GM19240 (cell line): ENCODE measurements around the gene RHOJ.
"Not testable (repeated sequence)": the region's sequence is repeated elsewhere in the genome, so short reads cannot be mapped to it uniquely, and the experiment has no call there.

ENCODE experiments used
- DNase-seq: peaks from one replicate; pipeline ENCODE4 v3.0.0; 2011; ENCODE audit warnings: low spot score; ENCODE audit not compliant: insufficient read length

RHOJ gene

GRCh38 chr14:63266106-63266505 is 61.9 kb downstream of the RHOJ start:
- DNase-seq, result no peak

DNA sequence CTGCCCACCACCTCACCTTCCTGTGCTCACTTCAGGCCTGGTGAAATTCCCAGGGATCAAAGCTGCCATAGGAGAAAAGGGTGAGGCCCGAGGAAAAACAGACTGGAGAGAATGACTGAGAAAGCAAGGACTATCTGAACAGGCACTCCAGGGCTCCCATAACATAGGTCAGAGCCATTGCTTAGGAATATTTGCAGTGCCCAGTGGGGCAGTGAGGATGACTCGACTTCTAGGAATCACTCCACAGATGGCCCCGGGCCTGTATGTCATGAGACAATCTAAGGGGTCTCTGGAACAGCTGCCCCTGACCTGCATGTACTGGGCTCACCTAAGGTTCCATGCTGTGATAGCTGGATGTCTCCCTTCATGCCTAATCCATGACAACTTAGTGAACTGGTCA is 62.9 kb downstream of the RHOJ start:
- DNase-seq, result no peak

DNA sequence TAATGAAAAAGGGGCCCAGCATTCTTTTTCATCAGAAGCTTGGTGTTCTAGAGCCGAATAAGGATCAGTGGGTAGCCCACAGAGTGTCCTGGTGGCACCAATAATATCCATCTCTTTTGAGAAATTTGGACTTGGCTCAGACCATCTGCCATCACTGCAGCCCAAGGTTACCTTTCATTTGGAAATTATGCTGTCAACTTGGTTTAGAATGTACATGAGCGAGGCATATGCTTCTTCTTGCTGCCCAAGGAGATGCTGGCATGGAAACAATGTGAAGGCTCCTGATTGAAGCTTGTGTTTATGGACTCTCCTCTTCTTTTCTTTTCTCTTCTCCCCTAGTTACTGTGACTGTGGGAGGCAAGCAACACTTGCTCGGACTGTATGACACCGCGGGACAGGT is 64.5 kb downstream of the RHOJ start:
- no peak for DNase-seq

DNA sequence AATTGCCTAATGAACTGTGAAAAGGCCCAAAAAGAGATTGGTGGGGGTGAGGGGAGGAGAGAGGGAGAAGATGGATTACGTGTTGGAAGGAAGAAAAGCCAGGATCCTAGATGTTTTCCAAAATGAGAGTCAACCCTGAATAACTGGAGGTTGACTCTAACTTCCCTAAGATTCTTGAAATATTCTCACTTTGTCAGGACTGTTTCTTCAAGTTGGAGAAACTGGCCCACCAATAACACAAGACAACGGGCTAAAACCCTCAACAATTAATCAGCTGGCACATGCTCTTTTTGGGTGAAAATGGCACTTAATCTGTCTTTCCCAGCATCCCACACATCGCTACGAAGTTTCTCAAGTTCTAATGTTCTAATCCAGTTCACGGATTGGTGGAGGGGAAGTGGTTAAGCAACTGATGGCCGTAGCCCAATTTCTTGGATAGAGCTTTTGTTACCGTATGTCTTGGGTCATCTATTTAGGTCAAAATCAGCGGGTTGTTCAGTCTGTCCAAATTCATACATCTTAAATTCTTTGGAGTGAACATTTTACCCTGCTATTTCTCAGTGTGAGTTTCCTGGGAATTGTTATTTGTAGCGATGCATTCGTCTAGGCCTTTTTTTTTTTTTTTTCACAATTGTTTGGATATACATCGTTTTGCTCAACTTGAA is 65.5 kb downstream of the RHOJ start:
- DNase-seq, result no peak

- DNase-seq, result no peak
These were observed 68.9 kb downstream of the RHOJ start for GRCh38 chr14:63273129-63273528.

DNA sequence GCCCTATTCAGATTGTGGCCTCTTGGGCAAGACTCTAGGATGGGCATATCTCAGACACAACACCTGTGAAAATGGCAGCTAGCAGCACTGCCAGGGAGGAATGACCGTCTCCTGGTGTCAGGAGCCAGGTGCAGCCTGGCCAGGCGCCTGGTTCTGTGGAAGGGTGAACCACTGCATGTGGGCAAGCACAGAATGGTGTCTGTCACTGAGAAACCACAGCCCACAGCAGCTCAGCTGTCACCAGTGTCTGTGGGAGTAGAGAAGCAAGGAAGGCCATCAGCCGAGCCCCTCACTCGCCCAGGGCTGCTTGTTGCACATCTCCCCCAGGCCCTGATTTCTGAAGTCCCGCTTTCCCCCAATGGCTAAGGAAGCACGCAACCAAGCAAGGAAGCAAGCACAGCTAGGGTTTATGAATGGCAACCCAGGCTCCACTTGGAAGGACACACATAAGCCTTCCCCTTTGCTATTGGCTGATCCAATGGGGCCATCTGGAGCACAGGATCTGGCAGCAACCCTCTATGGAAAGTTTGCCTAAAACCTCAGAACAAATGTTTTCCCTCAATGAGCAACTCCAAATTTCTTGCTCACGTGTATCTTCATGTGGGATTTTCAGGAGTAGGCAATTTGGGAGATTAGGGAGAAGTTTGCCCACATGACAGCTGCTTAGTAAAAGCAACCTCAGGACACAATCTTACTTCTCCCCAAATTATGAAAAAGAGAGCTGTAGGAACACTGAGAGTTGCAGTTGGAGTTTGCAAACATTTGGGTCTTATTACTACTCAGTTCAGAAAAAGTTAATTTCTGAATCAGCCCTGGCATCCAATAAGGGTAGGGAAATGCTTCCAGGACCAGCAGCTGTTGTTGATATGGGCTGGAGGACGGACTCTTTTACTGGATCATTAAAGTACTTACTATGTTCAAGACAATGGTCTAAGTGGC is 69.7 kb downstream of the RHOJ start:
- DNase-seq, result no peak

- no peak for DNase-seq
These were observed 71.4 kb downstream of the RHOJ start for GRCh38 chr14:63275611-63276010.

DNA sequence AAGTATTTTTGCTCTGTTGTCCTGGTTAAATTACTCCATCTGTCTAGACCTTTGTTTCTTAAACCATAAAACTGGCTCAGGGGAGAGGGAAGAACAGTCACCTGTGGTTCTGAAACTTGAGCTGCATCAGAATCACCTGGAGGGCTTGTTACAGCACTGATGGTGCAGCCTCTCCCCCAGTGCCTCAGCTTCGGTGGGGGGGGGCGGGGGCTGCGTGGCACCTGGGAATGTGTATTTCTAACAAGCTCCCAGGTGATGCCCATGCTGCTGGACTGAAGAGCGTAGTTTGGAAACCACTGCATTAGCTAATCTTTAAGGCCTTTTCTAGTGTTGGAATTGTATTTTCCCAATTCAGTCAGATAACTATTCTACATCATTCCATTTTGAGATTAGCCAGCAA is 71.8 kb downstream of the RHOJ start:
- no peak for DNase-seq

DNA sequence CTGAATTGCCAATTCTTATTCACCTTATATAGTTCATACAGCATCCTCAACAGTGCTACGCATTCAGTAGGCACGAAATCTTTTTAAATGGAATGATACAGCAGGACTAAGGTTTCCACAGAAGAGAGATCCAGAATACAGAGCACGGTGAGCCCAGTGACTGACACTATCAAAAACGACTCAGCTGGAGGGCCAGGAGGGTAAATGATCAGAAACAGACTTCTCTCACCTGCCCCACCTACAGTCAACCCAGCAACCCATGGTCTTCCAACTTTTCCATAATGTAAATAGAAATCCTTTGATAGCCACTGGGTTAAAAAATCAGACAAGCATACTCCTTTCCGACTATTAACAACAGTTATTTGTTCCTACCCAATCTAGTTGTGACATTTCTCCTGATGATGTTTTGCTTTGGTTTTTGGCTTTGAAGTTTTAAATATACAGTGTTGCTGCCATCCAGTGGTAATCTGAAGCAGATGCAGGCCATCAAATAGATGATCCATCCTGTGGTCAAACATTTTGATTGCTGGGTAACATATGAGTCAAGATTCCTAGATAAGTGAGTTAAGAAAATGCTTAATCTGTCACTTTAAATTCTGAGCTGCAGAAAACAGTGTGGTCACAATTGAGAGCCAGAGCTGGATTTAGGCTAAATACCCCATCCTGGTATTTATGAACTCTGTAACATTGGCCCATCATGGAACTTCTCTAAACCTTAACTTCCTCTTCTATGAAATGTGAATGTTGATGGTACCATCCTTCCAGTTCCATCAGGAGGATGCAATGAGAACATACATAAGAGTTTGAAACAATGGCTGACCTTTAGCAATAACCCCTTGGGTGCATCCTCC is 72.5 kb downstream of the RHOJ start:
- no peak for DNase-seq

DNA sequence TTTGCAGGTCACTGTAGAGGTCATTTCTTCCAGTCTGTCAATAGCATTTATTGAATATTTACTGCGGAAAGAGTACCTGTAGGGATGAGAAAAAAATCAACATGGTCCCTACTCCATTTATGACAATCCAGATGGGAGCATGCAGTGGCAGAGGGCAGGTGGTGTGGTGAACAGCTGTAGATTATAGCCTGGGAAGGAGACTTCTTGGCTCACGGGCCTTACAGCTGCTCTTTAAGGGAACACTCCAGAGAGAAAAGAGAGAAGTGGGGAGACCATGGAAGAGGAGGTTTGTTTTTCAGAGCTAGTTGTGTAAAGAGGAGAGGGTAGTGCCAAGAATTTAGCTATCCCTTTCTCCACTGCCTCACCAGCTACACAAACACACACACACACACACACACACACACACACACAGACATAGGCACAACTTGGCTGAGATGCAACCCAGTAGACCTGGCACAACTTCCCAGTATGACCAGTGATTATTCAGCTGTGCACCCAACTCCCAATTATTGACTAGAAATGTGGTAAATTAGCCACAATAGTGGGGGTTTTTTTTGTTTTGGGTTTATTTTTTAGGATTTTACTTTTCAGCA is 73.4 kb downstream of the RHOJ start:
- DNase-seq, result no peak

DNA sequence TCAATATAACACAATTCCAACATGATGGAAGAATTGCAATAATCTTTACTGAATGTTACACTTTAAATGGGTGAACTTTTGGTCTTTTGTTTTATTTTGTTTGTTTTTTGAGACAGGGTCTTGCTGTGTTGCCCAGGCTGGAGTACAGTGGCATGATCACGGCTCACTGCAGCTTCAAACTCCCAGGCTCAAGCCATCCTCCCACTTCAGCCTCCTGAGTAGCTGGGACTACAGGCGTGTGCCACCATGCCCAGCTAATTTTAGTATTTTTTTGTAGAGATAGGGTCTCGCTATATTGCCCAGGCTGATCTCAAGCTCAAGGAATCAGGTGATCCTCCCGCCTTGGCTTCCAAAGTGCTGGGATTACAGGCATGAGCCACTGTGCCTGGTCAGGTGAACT is 75.7 kb downstream of the RHOJ start:
- DNase-seq, result not testable (repeated sequence)

DNA sequence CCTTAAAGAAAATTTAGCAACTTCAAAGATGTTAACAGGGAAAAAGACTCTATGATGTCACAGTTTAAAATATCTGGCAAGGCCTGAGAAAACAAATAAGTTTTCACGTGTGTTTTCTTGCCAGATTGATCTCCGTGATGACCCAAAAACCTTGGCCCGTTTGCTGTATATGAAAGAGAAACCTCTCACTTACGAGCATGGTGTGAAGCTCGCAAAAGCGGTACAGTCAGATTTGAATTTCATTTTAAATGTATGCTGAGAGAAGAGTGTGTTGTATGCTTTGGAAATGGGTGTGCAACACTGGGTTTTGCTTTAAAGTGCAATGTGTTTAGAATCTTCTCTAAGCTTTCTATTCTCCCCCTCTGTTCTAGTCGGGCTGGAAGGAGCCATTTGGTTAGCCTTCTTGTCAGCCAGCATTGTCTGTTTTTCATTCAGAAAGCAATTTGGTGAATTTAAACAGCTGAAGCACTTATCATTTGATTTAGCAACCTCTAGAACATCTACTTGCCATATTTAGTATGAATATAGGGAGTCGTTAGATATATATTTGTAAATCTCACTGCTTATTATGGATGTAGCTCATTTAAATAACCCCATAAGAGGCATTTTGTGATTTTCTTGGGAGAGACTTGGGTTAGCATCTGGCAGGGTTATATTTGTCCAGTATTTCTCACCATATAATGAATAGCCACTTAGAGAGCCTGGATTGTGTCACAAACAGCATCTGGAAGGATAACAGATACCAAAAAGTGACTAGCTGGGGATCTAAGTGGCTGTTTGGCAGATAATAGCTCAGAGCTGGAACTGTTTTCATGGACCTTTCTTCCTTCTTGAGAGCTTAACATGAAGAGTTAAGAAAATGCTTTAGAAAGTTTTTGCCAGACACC is 79.0 kb downstream of the RHOJ start:
- DNase-seq, result peak; percentile 20

GRCh38 chr14:63283884-63284248 is 79.6 kb downstream of the RHOJ start:
- no peak for DNase-seq

GRCh38 chr14:63286071-63286470 is 81.8 kb downstream of the RHOJ start:
- DNase-seq, result no peak

DNA sequence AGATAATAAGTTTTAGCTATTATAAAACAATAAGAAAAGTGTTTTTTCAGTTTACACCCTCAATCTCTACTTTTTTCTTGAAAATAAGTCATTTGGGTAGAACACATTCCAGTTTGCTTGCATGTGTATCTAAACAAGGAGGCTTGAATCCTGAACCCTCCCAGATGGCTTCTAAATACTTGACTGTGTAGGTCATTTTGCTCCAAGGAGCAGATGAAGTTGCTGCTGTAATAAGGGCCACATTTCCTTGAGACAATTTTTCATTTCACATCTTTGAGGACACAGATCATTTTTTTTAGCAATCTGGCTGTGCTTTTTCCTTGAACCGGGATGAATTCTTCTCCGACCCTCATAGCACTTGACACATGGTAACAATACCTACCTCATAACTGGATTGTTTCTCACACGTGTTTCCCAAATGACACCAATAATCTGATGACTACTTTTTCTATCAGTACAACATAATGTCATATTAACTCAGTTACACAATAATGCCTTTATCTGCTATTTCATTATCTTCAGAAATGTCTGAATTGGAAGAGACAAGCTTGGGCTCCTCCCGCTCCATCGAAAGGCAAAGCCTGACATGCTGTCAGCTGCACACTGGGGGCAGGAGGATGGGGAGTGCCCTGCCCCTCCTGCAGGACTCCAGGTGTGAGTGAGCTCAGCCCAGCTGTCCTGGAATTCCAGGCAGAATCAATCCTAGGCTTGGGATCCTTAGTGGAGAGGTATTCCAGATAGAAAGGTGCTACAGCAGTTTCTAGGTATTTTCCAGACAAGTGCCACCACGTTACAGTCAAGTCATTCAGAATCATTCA is 83.6 kb downstream of the RHOJ start:
- no peak for DNase-seq

DNA sequence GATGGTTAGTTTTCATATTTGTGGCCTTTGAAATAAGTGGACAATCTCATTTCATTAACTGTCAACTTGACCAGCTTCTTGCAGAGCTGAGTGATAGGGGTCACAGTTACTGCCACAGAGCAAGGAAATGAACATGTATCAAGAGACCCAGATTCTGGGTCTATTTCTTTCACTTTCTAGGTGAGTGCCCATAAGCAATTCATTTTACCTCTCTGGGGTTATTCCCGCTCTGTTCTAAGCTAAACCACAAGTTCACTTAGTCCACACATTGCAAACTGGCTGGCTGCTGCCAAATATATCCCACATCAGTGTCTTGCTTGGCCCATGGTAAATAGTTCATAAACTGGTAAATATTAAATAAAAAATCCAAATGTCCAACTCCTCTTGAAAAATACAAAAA is 84.6 kb downstream of the RHOJ start:
- DNase-seq, result no peak

GRCh38 chr14:63290741-63291430 is 86.6 kb downstream of the RHOJ start:
- DNase-seq, result no peak

GRCh38 chr14:63292805-63293204 is 88.6 kb downstream of the RHOJ start:
- no peak for DNase-seq

GRCh38 chr14:63295231-63295685 is 91.0 kb downstream of the RHOJ start:
- no peak for DNase-seq
